Ovary (tissue), 9 donors: ENCODE measurements around the gene MBOAT7. TPM values are rescaled to one million over a fixed set of nuclear protein-coding genes. Genes with fewer than 3 reads are reported as not detected.

Experiments
- DNase-seq, 5 donors: peaks; one replicate each; pipeline ENCODE4 v3.0.0-alpha.2; 2019 to 2020
- H3K27ac ChIP-seq, 2 donors: fragments of 200-600 bp; one replicate each; pipeline versions ENCODE4 v1.5.1 to v1.8.0; 2019 to 2022
- H3K27me3 ChIP-seq: fragments of 200-600 bp; one replicate; pipeline ENCODE4 v1.8.0; 2022
- H3K36me3 ChIP-seq: fragments of 200-600 bp; sonication (generic); one replicate; pipeline ENCODE4 v1.5.1; 2019
- H3K4me1 ChIP-seq: one replicate; pipeline ENCODE4 v1.8.1; 2013; ENCODE audit warnings: mild to moderate bottlenecking, moderate library complexity; ENCODE audit not compliant: insufficient read depth
- H3K4me3 ChIP-seq: fragments of 200-600 bp; sonication (generic); one replicate; pipeline ENCODE4 v1.5.1; 2017
- H3K9me3 ChIP-seq, 2 donors: fragments of 200-600 bp in 1 of 2; sonication (generic) in 1 of 2; one replicate each; pipeline versions ENCODE4 v1.5.1 to v1.8.1; 2013 to 2019; ENCODE audit warnings: mild to moderate bottlenecking in 1 of 2, moderate library complexity in 1 of 2
- EP300 ChIP-seq: sonication (generic); formaldehyde crosslinking; IDR thresholded peaks from one replicate; pipeline ENCODE4 v1.6.1; 2017; ENCODE audit warnings: antibody characterized with exemption
- POLR2A ChIP-seq: fragments of 450-650 bp; IDR thresholded peaks from one replicate; pipeline ENCODE4 v1.6.1; 2017; ENCODE audit warnings: antibody characterized with exemption, mild to moderate bottlenecking, moderate library complexity
- WGBS, 3 donors: extraction: QIAGEN DNeasy Blood & Tissue Kit in 1 of 3; methylation state at CpG; one replicate each; pipeline versions ENCODE4 v1.1.5 to v1.1.7; 2013 to 2017; 5-methylcytosine and 5-hydroxymethylcytosine counted together
- intact Hi-C, 4 donors: fragments of 100-400 bp; cut with DNase I; formaldehyde crosslinking; loops; one replicate each; pipeline versions ENCODE4 v1.11.0 to v1.15.1; 2022 to 2023
- polyA plus RNA-seq, 2 donors: library from polyadenylated mRNA; stranded (reverse); fragments of 200-250 nt in 1 of 2; fragments of 350-450 nt in 1 of 2; fragmentation: Illumina TruSeq in 1 of 2; extraction: RNeasy Lipid Tissue Mini Kit (QIAGEN cat#74804) in 1 of 2; gene quantifications; one replicate each; pipeline ENCODE4 v1.2.3, GENCODE V29; 2013 to 2014
- total RNA-seq, 7 donors: library from RNA; depleted of rRNA in 2 of 7; stranded (reverse); fragments of >200 nt in 2 of 7; fragmentation: NEBNext Ultra II Directional in 3 of 7; extraction: Animal tissue kit (Norgen Biotek cat#: 25700) in 3 of 7; gene quantifications; one replicate each; pipeline versions ENCODE4 v1.1.0 to v1.2.4, GENCODE V29; 2016 to 2023
- TF ChIP-seq, protein P1 (sequence below), 3 donors: fragments of 450-650 bp in 2 of 3; fragments of 200-600 bp in 1 of 3; IDR thresholded peaks; one replicate each; pipeline versions ENCODE4 v1.5.1 to v1.8.0; 2016 to 2022; ENCODE audit warnings: antibody characterized with exemption in 3 of 3, mild to moderate bottlenecking in 1 of 3
- donor health status: DM: no; HTN: no; CAD: no; lungs with moderate emphysema.
- donor health status: DM: no; HTN: no; CAD: no.
- donor health status: Bipolar disorder and iron deficiency.
- donor health status: DM: yes; HTN: yes; CAD: no.
- donor health status: DM: no; HTN: no; CAD: no.
- donor health status: DM: yes; HTN: yes; CAD: no.

The MBOAT7 gene
- total and polyA plus RNA-seq, 9 donors, result 41.0 to 105 (median 51.5) TPM

DNA sequence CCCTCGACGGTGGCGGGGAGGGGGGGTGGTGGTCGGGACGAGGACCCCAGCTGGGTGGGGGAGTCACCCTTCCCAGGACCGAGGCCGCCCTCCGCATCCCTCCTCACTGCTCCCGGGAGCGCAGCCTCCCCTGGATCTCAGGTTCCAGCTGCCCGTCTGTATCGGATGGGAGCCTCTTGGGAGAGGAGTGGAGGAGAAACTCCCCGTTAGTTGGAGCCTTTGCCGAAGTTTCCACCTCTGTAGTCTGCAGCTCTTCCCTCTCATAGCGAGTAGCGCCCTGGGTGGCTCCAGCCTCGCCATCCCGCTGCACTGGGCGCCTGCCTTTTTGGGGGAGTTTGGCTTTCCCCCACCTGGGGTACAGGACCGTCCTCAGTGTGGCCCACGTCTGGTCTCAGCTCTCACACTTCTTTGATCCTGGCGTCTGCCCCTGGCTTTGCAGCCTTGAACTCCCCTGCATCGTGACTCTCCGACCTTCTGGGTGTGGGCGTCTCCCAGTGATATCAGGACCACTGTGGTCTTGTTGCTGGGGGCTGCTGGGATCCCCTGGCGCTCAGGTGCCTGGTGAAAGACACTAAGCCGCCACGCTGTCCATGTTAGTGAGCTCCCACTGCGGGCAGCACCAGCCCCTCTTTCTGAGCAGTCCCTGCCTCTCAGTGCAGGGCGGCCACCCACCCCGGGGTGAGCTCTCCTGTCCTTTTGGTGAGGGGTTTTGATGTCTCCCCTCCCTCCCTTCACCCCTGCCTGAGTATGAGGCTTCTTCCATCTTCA, 50.7 kb downstream of the MBOAT7 start:
- peaks cover 4% of the 10 kb centered on the region for H3K4me1 ChIP-seq
- WGBS, 3 donors, result 10 to 12% (median 10%) methylated on average over 29 to 31 of the region's 31 CpGs
- intact Hi-C loops, result no loop called here
- no peak for DNase-seq
- no peaks in the 10 kb centered on the region for H3K36me3 ChIP-seq
- TF ChIP-seq POLR2A, result no peak
- no peak for TF ChIP-seq EP300
- H3K9me3 ChIP-seq, result no peaks in the 10 kb centered on the region
- peak overlapping the region; percentile 100 for H3K4me3 ChIP-seq
- H3K27ac ChIP-seq, result peak overlapping the region in 1 of 2 donors; percentile 77
- H3K27me3 ChIP-seq, result no peaks in the 10 kb centered on the region

DNA sequence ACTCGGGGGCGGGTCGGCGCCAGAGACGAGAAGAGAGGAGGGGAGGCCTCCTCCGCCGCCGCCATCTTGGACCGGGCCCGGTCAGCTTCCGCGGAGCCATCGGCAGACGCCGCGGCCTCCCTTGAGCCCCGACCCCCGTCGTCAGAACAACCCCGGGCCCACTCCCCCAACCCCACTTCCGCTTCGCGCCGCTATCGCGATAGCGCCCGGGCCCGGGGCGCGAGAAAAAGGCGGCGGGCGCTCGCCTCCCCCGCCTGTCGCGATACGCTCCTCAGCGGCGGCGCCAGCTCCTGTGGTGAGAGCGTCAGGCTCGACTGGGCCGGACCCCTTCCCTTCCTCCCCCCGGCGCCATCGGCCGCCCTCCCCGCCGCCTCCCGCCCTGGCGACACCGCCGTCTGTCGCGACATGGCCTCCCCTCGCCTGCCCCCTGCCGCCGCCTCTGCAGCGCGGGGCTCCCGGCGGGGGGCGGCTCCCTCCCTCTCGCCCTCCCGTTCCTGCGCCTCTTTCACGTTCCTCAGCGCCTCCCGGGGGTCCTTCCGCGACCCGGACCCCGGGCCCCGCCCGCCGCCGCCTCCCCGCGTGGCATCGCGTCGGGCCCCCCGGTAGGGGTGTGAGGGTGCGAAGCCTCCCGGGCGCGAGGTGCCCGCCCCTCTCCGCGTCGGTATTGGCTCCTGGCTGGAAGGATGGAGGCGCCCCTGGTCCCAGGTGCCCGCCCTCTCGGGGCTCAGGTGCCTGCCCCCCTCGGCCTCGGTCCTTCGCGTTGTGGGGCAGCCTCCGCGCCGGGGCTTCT, 51.5 kb downstream of the MBOAT7 start, which contains the start of gene CNOT3:
Gene CNOT3, plus strand, starts transcription at position 64 of the 790 bp plus-strand sequence. CDS start 5,217 bp downstream, outside the sequence.
- H3K4me3 ChIP-seq, result peak within 1 kb of the TSS; percentile 100
- no peaks in the 10 kb centered on the region for H3K36me3 ChIP-seq
- no peaks in the 10 kb centered on the region for H3K9me3 ChIP-seq
- no peaks in the 10 kb centered on the region for H3K27me3 ChIP-seq
- peaks cover 4% of the 10 kb centered on the region for H3K4me1 ChIP-seq
- peak within 1 kb of the TSS; percentile 77 to 87 for H3K27ac ChIP-seq
- intact Hi-C loops, result no loop called here
- peak; percentile 81 for TF ChIP-seq POLR2A
- TF ChIP-seq EP300, result no peak
- peak in 3 of 5 donors; percentile 62 to 67 (median 66) for DNase-seq
- 0 to 1% (median 1%) methylated on average over 20 to 102 of the region's 103 CpGs for WGBS, 3 donors

- H3K4me1 ChIP-seq, result peaks cover 4% of the 10 kb centered on the region
- H3K36me3 ChIP-seq, result no peaks in the 10 kb centered on the region
- H3K9me3 ChIP-seq, result no peaks in the 10 kb centered on the region
- TF ChIP-seq, protein P1, sequence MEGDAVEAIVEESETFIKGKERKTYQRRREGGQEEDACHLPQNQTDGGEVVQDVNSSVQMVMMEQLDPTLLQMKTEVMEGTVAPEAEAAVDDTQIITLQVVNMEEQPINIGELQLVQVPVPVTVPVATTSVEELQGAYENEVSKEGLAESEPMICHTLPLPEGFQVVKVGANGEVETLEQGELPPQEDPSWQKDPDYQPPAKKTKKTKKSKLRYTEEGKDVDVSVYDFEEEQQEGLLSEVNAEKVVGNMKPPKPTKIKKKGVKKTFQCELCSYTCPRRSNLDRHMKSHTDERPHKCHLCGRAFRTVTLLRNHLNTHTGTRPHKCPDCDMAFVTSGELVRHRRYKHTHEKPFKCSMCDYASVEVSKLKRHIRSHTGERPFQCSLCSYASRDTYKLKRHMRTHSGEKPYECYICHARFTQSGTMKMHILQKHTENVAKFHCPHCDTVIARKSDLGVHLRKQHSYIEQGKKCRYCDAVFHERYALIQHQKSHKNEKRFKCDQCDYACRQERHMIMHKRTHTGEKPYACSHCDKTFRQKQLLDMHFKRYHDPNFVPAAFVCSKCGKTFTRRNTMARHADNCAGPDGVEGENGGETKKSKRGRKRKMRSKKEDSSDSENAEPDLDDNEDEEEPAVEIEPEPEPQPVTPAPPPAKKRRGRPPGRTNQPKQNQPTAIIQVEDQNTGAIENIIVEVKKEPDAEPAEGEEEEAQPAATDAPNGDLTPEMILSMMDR (IDR thresholded peaks at IDR 0.05), result no peak
- TF ChIP-seq EP300 (peak; percentile 9), POLR2A (no peak)
- DNase-seq, result peak; percentile 99
- no peaks in the 10 kb centered on the region for H3K27me3 ChIP-seq
- H3K4me3 ChIP-seq, result peak overlapping the region; percentile 100
- WGBS, 3 donors, result 0% methylated on average over 46 of the region's 46 CpGs
- intact Hi-C loops, result no loop called here
- peak overlapping the region; percentile 77 to 87 for H3K27ac ChIP-seq
Observed at GRCh38 chr19:54136864-54137698, 52.3 kb downstream of the MBOAT7 start.

GRCh38 chr19:54136086-54136863, 53.1 kb downstream of the MBOAT7 start:
- Histone ChIP-seq H3K36me3 (no peaks in the 10 kb centered on the region), H3K27me3 (no peaks in the 10 kb centered on the region), H3K27ac (no peak overlapping the region), H3K4me1 (peaks cover 4% of the 10 kb centered on the region), H3K9me3 (no peaks in the 10 kb centered on the region), H3K4me3 (peak overlapping the region; percentile 34)
- intact Hi-C loops, result no loop called here
- 3 to 4% (median 4%) methylated on average over 30 of the region's 30 CpGs for WGBS, 3 donors
- TF ChIP-seq, protein P1 (IDR thresholded peaks at IDR 0.05), result no peak
- TF ChIP-seq EP300 (no peak), POLR2A (no peak)
- DNase-seq, result no peak
